ENCODE results near the gene CDT1. TPM values are rescaled to one million over a fixed set of nuclear protein-coding genes. Genes with fewer than 3 reads are reported as not detected.

Gene CDT1
- total RNA-seq, 1 donor from 2014 or later, result 10.8 TPM

DNA sequence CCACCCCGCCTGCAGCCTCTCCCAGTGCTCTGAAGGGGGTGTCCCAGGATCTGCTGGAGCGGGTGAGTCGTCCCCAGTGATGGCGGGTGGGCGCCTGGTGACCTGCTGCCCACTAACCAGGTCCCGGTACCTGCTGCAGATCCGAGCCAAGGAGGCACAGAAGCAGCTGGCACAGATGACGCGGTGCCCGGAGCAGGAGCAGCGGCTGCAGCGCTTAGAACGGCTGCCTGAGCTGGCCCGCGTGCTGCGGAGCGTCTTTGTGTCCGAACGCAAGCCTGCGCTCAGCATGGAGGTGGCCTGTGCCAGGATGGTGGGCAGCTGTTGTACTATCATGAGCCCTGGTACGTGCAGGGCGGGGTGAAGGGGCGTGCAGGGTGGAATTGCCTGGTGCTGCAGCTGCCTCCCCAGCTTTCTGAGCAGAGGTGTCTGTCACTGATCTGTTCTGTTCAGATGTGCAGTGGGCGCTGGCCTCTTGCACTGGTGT lies 3.6 kb downstream of the CDT1 start:
- TF ChIP-seq POLR2AphosphoS5 (IDR thresholded peaks at IDR 0.05; ENCODE audit: insufficient read depth in 1 of 2, low read depth in 1 of 2) (no peak), POLR2A (IDR thresholded peaks at IDR 0.05) (no peak)
- TF ChIP-seq, protein P1, sequence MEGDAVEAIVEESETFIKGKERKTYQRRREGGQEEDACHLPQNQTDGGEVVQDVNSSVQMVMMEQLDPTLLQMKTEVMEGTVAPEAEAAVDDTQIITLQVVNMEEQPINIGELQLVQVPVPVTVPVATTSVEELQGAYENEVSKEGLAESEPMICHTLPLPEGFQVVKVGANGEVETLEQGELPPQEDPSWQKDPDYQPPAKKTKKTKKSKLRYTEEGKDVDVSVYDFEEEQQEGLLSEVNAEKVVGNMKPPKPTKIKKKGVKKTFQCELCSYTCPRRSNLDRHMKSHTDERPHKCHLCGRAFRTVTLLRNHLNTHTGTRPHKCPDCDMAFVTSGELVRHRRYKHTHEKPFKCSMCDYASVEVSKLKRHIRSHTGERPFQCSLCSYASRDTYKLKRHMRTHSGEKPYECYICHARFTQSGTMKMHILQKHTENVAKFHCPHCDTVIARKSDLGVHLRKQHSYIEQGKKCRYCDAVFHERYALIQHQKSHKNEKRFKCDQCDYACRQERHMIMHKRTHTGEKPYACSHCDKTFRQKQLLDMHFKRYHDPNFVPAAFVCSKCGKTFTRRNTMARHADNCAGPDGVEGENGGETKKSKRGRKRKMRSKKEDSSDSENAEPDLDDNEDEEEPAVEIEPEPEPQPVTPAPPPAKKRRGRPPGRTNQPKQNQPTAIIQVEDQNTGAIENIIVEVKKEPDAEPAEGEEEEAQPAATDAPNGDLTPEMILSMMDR (IDR thresholded peaks at IDR 0.05), result no peak
- no peak for DNase-seq (ENCODE audit: extremely low spot score in 2 of 2)
- no peaks in the 10 kb centered on the region for H3K27me3 ChIP-seq

DNA sequence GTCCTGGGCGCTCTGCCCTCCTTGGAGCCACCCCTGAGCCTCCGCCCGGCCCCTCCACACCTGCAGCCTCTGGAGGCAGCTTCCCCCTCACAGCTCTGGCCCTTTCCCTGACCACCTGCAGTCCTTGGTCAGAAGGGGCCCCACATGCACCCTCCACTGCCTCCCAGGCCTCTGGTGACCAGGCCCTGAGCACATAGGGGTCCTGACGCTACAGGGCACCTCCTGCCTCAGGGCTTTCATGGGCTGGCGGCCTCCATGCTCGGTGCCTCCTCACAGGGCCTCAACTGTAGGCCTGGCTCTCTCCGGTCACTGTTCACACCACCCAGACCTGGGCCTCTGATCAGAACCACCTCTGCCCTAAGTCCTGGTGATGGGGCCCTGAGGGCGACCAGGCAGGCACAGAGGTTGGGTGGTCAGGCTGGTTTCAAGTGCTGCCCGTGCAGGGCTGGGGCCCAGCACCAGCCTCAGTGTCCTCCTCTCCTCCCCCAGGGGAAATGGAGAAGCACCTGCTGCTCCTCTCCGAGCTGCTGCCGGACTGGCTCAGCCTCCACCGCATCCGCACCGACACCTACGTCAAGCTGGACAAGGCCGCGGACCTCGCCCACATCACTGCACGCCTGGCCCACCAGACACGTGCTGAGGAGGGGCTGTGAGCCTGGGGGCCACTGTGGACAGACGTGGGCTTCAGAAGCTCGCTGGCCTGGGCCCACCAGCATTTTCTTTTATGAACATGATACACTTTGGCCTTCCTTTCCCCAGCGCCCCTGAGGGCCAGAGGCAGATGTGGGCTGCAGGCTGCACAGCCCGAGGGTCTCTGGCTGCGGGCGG lies 4.3 kb downstream of the CDT1 start:
- Histone ChIP-seq H3K27ac (no peak overlapping the region), H3K4me3 (no peak overlapping the region), H3K9me3 (no peaks in the 10 kb centered on the region), H3K27me3 (no peaks in the 10 kb centered on the region), H3K4me1 (peaks cover 46% of the 10 kb centered on the region), H3K36me3 (peaks cover 0 to 12% of the 10 kb centered on the region in 2 donors)
- TF ChIP-seq, protein P1 (IDR thresholded peaks at IDR 0.05), result no peak
- TF ChIP-seq POLR2AphosphoS5 (IDR thresholded peaks at IDR 0.05; ENCODE audit: insufficient read depth in 1 of 2, low read depth in 1 of 2) (no peak), POLR2A (IDR thresholded peaks at IDR 0.05) (no peak)
- no peak for DNase-seq (ENCODE audit: extremely low spot score in 2 of 2)
- intact Hi-C loops (cut with DNase I), result no loop called here

More for the DNA sequence above, 3.6 kb downstream of the CDT1 start:
- Histone ChIP-seq H3K4me1 (peaks cover 44% of the 10 kb centered on the region), H3K9me3 (no peaks in the 10 kb centered on the region), H3K27ac (no peak overlapping the region), H3K4me3 (no peak overlapping the region), H3K36me3 (peaks cover 0 to 12% of the 10 kb centered on the region in 2 donors)
- intact Hi-C loops (cut with DNase I), result no loop called here

DNA sequence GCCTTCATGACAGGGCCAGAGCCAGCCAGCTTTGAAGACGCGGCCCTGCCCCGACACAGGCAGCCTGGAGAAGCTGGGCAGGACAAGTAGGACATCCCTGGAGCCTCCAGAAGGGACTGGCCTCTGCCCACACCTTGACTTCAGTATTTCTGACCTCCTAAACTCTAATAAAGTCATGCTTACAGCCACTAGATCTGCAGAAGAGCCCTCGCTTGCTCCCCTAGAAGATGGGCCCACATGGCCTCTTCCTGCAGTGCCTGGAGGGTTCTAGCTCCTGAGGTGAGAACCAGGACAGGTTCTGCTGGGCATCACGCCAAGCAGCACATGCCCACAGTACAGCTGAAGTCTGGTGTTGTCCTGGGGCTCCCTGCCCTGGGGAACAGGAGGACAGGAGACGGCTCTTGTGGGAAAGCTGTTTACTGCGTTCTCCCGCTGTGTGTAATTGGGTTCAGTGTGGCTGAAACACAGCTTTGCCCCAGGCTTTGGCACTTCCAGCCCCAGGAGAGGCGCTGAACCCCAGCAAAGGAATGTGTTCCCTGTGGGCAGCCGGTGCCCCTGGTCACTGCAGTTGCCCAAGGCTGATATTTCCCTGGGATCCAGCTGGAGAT lies 5.6 kb downstream of the CDT1 start:
- Histone ChIP-seq H3K4me1 (peaks cover 48% of the 10 kb centered on the region), H3K4me3 (no peak overlapping the region), H3K9me3 (no peaks in the 10 kb centered on the region), H3K27me3 (no peaks in the 10 kb centered on the region), H3K36me3 (peaks cover 0 to 12% of the 10 kb centered on the region in 2 donors), H3K27ac (no peak overlapping the region)
- intact Hi-C loops (cut with DNase I), result no loop called here
- TF ChIP-seq, protein P1 (IDR thresholded peaks at IDR 0.05), result no peak
- TF ChIP-seq POLR2A (IDR thresholded peaks at IDR 0.05), result no peak
- TF ChIP-seq POLR2AphosphoS5 (IDR thresholded peaks at IDR 0.05; ENCODE audit: insufficient read depth in 1 of 2, low read depth in 1 of 2), result no peak
- no peak for DNase-seq (ENCODE audit: extremely low spot score in 2 of 2)

DNA sequence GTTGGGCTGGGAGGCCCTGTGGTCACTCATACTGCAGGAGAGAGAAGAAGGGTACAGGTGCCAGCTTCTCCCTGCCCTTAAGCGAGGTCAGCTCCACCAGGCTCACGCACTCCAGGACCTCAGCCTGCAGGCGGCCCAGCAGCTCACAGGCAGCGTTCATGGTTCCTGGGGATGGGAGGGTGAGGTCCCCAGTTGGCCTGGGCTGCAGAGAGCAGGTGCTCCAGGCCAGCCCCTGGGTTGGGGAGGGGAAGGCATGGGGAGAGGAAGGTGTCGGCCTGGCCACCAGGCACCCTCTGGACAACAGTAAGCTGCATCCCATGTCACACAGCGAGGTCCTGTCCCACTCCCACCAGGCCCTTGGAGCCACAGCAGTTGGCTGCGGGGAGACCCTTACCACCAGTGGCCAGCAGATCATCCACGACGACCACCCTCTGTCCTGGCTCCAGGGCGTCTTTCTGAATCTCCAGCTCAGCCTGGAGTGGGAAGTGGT lies 6.1 kb downstream of the CDT1 start:
- peaks cover 43% of the 10 kb centered on the region for H3K4me1 ChIP-seq
- TF ChIP-seq POLR2AphosphoS5 (IDR thresholded peaks at IDR 0.05; ENCODE audit: insufficient read depth in 1 of 2, low read depth in 1 of 2) (no peak), POLR2A (IDR thresholded peaks at IDR 0.05) (no peak)
- intact Hi-C loops (cut with DNase I), result no loop called here

DNA sequence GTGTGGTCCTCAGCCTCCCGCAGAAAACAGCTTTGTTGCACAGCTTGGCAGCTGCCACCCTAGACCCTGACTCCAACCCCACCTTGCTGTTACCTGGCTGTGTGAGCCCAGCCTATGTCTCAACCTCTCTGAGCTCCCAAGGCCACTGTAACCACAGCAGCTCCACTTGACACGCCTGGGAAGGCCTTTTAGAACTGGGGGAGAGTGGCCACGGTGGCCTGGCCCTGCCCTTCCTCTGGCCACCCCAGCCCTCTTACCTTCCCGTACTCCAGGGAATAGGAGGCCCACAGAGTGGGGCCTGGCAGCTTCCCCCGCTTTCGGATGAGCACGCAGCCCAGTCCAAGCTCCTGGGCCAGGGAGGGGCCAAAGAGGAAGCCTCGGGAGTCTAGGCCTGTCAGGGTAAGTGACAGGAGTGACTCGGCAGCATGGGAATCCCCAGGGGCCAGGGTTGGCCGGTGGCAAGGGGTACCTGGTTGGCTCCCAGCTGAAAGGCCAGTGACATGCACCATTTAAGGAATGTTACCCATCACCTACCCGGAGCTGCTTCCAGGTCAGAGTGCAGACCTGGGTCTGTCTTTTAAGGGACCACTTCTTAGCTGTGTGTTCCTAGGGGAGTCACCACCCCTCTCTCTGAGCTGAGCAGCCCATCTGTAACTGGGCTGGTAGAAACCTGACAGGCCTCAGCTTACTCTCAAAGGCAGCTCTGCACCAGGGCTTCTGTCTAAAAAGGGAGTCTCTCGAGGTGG lies 6.8 kb downstream of the CDT1 start:
- no peaks in the 10 kb centered on the region for H3K27me3 ChIP-seq
- peaks cover 0 to 12% of the 10 kb centered on the region in 2 donors for H3K36me3 ChIP-seq
- H3K27ac ChIP-seq, result peak overlapping the region; percentile 94
- TF ChIP-seq POLR2AphosphoS5 (IDR thresholded peaks at IDR 0.05; ENCODE audit: insufficient read depth in 1 of 2, low read depth in 1 of 2), result no peak
- TF ChIP-seq POLR2A (IDR thresholded peaks at IDR 0.05), result no peak
- TF ChIP-seq, protein P1 (IDR thresholded peaks at IDR 0.05), result no peak
- no peaks in the 10 kb centered on the region for H3K9me3 ChIP-seq
- peaks cover 39% of the 10 kb centered on the region for H3K4me1 ChIP-seq
- intact Hi-C loops (cut with DNase I), result no loop called here
- peak overlapping the region; percentile 93 to 94 for H3K4me3 ChIP-seq
- no peak for DNase-seq (ENCODE audit: extremely low spot score in 2 of 2)

More for the DNA sequence above, 6.1 kb downstream of the CDT1 start:
- peak overlapping the region in 1 of 2 donors; percentile 94 for H3K4me3 ChIP-seq
- no peak for DNase-seq (ENCODE audit: extremely low spot score in 2 of 2)
- no peaks in the 10 kb centered on the region for H3K9me3 ChIP-seq
- peak overlapping the region; percentile 94 for H3K27ac ChIP-seq
- no peaks in the 10 kb centered on the region for H3K27me3 ChIP-seq
- H3K36me3 ChIP-seq, result peaks cover 0 to 12% of the 10 kb centered on the region in 2 donors

Measured in vagina (tissue), 2 donors.